HL-60 (cell line): ENCODE measurements around the gene FAM53A.

Experiments used
- DNase-seq, 2 experiments: peaks; one replicate each; pipeline ENCODE4 v3.0.0-alpha.2; 2010 to 2020; ENCODE audit warnings: low read depth in 1 of 2, low spot score in 1 of 2
- H3K27ac ChIP-seq: fragments of 250-450 bp; sonication (Bioruptor Pico); replicated peaks from 2 replicates; pipeline ENCODE4 v1.5.1; 2020; ENCODE audit warnings: mild to moderate bottlenecking, moderate library complexity
- H3K27me3 ChIP-seq: fragments of 250-450 bp; sonication (Bioruptor Pico); 2 replicates; pipeline ENCODE4 v1.5.1; 2021; ENCODE audit warnings: mild to moderate bottlenecking, moderate library complexity; ENCODE audit not compliant: insufficient read depth, poor library complexity, severe bottlenecking
- H3K4me3 ChIP-seq: replicated peaks from 2 replicates; pipeline ENCODE4 v1.5.1; 2011; ENCODE audit warnings: mild to moderate bottlenecking, control low read depth, low read length; ENCODE audit not compliant: insufficient read depth
- GABPA ChIP-seq: IDR thresholded peaks from 2 replicates; pipeline ENCODE4 v1.6.1; 2012; ENCODE audit warnings: low read depth
- POLR2AphosphoS5 ChIP-seq: IDR thresholded peaks from 2 replicates; pipeline ENCODE4 v1.6.1; 2012; ENCODE audit warnings: low read depth
- SPI1 ChIP-seq: IDR thresholded peaks from 2 replicates; pipeline ENCODE4 v1.6.1; 2012; ENCODE audit warnings: low read depth, mild to moderate bottlenecking, borderline replicate concordance
- TF ChIP-seq, protein P1 (sequence below): IDR thresholded peaks from 2 replicates; pipeline ENCODE4 v1.6.1; 2012; ENCODE audit warnings: low read depth; ENCODE audit not compliant: insufficient replicate concordance
- TF ChIP-seq, protein P2 (sequence below): IDR thresholded peaks from one replicate; pipeline ENCODE4 v1.5.1; 2011; ENCODE audit warnings: low read length, control low read depth, inconsistent platforms; ENCODE audit not compliant: insufficient read depth

Gene FAM53A

DNA sequence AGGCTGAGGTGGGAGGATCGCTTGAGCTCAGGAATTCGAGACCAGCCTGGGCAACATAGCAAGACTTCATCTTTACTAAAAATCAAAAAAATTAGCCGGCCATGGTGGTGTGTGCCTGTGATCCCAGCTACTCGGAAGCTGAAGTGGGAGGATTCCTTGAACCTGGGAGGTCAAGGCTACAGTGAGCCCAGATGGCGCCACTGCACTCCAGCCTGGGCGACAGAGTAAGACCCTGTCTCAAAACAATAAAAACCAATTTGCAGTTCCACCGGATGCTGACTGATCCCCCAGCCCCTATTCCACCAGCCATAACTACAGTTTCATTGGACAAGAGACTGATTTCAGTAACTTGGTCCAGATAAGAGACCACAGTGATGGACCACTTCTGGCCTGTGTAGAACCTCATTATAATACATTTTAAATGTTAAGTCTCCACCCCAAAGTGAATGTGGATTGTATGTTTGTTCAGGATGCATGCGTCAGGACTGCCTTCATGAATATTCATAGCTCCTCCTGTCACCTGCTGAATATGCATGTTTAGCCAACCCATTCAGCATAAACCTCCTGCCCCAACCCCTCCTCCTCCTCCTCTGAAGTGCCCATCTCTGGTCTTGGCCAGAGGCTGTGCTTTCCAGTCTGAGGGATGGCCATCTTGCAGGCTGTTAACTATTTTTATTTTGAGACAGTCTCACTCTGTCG lies 30.3 kb upstream of the FAM53A start:
- Histone ChIP-seq H3K27ac (peak overlapping the region; percentile 97), H3K27me3 (no peaks in the 10 kb centered on the region), H3K4me3 (peak overlapping the region; percentile 76)
- TF ChIP-seq GABPA (no peak), POLR2AphosphoS5 (no peak), SPI1 (no peak)
- TF ChIP-seq, protein P1, sequence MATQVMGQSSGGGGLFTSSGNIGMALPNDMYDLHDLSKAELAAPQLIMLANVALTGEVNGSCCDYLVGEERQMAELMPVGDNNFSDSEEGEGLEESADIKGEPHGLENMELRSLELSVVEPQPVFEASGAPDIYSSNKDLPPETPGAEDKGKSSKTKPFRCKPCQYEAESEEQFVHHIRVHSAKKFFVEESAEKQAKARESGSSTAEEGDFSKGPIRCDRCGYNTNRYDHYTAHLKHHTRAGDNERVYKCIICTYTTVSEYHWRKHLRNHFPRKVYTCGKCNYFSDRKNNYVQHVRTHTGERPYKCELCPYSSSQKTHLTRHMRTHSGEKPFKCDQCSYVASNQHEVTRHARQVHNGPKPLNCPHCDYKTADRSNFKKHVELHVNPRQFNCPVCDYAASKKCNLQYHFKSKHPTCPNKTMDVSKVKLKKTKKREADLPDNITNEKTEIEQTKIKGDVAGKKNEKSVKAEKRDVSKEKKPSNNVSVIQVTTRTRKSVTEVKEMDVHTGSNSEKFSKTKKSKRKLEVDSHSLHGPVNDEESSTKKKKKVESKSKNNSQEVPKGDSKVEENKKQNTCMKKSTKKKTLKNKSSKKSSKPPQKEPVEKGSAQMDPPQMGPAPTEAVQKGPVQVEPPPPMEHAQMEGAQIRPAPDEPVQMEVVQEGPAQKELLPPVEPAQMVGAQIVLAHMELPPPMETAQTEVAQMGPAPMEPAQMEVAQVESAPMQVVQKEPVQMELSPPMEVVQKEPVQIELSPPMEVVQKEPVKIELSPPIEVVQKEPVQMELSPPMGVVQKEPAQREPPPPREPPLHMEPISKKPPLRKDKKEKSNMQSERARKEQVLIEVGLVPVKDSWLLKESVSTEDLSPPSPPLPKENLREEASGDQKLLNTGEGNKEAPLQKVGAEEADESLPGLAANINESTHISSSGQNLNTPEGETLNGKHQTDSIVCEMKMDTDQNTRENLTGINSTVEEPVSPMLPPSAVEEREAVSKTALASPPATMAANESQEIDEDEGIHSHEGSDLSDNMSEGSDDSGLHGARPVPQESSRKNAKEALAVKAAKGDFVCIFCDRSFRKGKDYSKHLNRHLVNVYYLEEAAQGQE: no peak
- TF ChIP-seq, protein P2, sequence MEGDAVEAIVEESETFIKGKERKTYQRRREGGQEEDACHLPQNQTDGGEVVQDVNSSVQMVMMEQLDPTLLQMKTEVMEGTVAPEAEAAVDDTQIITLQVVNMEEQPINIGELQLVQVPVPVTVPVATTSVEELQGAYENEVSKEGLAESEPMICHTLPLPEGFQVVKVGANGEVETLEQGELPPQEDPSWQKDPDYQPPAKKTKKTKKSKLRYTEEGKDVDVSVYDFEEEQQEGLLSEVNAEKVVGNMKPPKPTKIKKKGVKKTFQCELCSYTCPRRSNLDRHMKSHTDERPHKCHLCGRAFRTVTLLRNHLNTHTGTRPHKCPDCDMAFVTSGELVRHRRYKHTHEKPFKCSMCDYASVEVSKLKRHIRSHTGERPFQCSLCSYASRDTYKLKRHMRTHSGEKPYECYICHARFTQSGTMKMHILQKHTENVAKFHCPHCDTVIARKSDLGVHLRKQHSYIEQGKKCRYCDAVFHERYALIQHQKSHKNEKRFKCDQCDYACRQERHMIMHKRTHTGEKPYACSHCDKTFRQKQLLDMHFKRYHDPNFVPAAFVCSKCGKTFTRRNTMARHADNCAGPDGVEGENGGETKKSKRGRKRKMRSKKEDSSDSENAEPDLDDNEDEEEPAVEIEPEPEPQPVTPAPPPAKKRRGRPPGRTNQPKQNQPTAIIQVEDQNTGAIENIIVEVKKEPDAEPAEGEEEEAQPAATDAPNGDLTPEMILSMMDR: no peak
- DNase-seq: peak in 1 of 2 experiments; percentile 9

DNA sequence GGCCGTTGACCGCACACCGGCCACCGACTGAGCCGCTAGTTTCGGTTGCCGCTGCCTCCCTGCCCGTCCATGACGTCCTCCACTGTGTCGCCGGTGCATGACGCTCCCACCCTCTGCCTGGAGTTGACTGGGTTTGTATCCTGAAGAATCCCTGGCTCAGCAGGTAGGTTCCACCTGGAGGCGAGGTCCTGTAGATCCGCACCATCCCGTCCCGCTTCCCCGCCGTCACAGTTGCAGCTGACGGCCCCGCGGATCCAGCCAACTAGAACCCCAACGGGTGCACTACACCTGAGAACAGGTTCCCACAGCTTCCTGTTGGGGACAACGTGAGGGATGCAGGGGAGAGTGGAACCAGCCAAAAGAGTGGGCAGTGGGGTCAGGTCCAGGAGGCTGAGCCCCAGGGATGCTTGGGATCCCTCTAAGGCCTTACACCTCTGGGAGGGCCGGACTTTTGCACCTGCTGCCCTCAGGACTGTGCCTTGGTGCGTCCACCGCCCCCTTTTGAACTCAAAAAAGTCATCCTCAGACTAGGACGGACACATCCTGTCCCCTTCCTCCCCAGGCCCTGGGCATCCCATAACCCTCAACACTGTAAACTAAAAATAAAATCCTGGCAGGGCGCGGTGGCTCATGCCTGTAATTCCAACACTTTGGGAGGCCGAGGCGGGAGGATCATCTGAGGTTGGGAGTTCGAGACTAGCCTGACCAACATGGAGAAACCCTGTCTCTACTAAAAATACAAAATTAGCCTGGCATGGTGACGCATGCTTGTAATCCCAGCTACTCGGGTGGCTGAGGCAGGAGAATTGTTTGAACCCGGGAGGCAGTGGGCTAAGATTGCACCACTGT lies 29.1 kb upstream of the FAM53A start:
- H3K27ac ChIP-seq: peak overlapping the region; percentile 97
- H3K4me3 ChIP-seq: peak overlapping the region; percentile 76
- H3K27me3 ChIP-seq: no peaks in the 10 kb centered on the region
- DNase-seq: no peak
- TF ChIP-seq POLR2AphosphoS5 (no peak; the same call in 1 of the 2 replicates), SPI1 (no peak)
- TF ChIP-seq, protein P2: no peak
- TF ChIP-seq, protein P1: no peak

DNA sequence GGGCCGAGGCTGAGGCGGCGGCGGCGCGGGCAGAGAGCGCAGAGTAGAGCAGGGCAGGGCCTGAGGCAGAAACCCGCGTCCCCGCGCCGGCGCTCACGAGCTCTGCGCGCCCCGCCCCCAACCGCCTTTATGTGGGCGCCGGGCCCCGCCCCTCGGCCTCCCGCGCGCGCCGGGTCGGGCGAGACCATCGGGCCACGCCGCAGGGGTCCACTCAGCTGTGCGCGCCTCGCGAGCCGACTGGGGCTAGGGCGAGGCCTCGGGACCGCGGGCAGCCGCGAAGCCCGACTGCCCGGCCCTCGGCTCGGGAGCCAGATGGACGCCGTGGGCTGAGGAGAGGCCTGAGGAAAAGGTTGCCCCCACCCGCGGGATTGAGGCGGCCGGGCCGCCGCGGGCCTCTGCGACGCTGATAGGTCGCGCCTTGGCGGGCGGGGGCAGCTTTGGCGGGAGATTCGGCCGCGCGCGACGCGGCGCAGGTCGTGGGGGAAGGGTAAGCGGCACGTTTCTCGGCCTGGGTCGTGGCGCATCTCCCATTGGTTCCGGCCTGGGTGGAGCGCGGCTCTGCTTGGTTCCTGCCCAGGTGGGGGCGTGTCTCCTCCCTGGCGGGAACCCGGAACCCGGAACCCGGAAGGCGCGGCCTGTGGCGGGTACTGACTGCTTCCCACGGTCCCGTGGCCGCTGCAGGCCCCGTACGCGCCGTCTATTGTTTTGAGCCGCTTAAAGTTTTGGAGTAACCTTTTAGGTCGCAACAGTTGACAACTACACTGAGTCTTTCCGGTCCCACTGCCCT lies 28.3 kb upstream of the FAM53A start, which contains the start of gene SLBP:
Gene SLBP, minus strand, starts transcription at position 104 of the 787 bp plus-strand sequence. CDS start 131 bp downstream, outside the sequence.
- no peaks in the 10 kb centered on the region for H3K27me3 ChIP-seq
- peak within 1 kb of the TSS; percentile 78 for H3K4me3 ChIP-seq
- peak within 1 kb of the TSS; percentile 97 for H3K27ac ChIP-seq
- peak; percentile 98 to 99 for DNase-seq
- TF ChIP-seq, protein P2: no peak
- peak; percentile 75 for TF ChIP-seq POLR2AphosphoS5
- TF ChIP-seq, protein P1: peak; percentile 52
- 0 out of 2 replicates have a peak, but pooled peaks have one; percentile 24 for TF ChIP-seq GABPA
- TF ChIP-seq SPI1: 0 out of 2 replicates have a peak, but pooled peaks have one; percentile 1
